ENCODE data around the gene RNASE8.

The RNASE8 gene

GRCh38 chr14:21053184-21054122, 4.2 kb upstream of the RNASE8 start:
- no peak for DNase-seq (ENCODE audit: low read depth in 2 of 2)

DNA sequence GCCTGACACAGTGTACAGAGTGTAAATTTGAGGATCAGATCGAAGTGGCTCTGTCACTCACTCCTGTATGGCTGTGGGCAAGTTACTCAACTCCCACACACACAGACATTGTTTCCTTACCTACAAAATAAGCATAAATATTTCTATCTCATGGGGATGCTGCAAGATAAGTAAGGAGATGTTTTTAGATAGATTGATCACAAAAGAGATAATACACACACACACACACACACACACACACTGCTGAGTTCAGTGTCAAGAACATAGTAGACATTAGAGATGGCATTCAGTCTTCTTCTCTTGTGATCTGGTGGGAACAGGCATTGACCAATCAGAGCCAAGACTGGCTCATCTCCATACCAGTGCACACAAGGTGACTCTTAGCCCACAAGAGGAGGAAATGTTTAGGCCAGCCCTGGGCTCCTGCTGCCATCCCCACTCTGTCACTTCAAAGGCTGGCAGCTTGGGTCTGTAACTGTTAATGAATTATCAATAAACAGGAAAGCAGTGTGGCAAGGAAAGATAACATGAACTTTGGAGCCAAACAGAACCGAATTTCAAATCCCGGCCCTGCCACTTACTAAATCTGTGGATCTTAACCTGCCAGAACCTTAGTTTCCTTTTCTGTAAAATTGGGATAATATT, 3.4 kb upstream of the RNASE8 start:
- no peak for DNase-seq (ENCODE audit: low read depth in 2 of 2)

- no peak for DNase-seq (ENCODE audit: low read depth in 2 of 2)
Observed at GRCh38 chr14:21054768-21055145, 2.9 kb upstream of the RNASE8 start.

DNA sequence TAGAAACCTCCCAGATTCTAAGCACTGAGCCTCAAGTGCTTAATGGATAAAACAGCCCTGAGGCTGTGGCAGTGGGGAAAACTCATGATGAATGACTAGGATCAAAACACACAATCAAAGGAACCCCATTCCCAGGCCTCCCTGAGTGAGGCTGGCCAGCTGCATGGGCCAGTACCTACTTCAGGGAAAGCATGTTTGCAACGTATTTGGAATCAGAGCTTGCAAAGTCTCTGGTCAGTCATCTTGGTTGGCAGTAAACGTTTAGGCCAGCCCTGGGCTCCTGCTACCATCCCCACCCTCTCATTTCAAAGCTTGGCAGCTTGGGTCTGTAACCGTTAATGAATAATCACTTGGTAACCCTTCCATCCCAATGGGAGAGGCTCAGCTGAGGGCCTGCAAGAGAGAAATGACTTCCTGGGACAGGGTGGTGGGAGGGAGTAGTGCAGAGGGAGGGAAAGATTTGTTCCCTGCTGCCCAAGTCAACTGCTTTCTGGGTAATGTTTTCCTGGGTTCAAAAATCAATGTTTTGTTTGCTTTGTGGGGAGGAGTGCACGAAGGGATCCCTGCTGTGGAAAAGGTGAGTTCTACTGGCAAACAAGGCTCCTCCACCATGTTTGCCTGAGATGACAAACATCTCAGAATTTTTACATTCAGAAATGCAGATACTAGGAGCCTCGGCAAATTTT, 2.0 kb upstream of the RNASE8 start:
- no peak for DNase-seq (ENCODE audit: low read depth in 2 of 2)

DNA sequence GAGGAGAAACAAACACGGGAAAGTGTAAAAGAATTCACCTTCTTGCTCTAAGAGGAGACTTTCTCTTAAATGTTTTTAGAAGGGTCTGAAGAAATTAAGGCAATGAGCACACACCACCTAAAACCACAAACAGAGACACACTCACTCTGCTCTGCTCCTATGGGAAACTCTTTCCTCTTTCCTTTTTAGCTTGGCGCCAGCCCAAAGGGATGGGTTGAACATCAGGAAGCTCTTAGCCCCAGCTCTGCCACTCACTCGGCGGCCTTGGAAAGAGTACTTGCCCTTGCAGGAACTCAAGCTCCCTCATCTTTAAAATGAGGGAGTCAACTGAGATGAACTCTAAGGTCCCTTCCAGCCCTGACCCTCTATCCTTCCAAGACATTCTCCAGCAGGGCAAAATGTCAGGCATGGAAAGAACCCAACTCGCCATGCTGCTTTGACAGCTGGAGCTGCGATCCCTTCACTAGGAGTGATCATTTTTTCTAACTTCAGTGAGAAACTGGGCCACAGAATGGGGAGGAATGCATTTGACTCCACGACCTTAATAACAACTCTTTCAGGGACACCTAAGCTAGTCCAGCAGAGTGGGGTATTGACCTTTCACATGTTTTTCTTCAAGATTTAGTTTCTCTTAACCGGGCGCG, 980 bp upstream of the RNASE8 start:
- no peak for DNase-seq (ENCODE audit: low read depth in 2 of 2)

DNA sequence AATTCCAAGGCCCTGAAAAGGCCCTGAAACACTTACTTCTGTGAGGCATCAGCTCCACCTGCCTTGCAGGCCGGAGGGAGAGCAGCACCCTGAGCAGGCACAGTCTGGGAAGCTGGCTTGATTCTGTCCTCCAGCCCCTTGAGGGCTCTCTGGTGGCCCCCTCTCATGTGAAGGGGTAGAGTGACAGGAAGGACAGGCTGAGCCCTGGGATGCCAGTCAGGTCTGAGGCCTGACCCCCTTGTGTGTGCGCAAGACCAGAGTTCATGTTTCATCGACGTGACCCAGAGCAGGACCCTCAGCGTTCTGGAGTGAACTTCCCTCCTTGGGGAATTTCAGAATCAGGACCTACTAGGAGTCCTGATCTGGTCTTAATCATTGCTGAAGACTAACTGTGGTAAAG, 1.3 kb downstream of the RNASE8 start:
- DNase-seq (ENCODE audit: low read depth in 2 of 2): no peak

GRCh38 chr14:21059842-21060613, 2.4 kb downstream of the RNASE8 start:
- DNase-seq (ENCODE audit: low read depth in 2 of 2): no peak

DNA sequence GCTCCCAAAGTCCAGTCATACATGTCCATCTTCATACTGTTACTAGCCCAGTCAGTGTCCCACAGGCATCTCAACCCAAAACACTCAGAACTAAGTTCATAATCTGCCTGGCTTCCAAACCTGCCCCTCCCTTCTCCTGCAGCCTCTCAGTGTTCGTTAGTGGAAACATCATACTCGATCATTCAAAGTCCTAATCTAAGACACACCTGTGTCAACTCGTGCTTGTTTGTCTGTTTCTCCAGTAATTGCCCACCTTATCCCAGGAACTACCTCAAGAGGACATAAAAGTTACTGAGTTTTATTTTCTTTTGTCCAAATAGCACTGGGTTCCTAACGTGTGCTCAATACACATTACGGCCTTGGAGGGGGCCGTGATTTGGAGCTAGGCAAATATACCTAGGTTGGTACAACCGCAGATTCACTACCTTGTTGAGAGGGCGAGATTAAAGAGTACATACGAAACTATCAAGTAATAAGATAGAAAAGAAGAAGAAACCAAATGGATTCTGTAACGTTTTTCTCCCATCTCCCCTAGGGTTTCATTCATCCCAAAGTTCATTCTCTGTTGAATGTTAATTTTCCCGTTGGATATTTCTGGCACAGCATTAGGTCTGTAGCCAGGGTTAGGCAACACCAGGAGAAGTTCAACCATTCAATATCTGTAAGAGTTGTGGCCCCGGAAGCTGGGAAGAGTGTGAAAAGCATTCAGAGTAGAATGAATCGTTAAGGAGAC, 3.2 kb downstream of the RNASE8 start:
- DNase-seq (ENCODE audit: low read depth in 2 of 2): no peak

GRCh38 chr14:21061347-21061668, 3.7 kb downstream of the RNASE8 start:
- no peak for DNase-seq (ENCODE audit: low read depth in 2 of 2)

GRCh38 chr14:21063479-21063878, 5.9 kb downstream of the RNASE8 start:
- DNase-seq (ENCODE audit: low read depth in 2 of 2): no peak

DNA sequence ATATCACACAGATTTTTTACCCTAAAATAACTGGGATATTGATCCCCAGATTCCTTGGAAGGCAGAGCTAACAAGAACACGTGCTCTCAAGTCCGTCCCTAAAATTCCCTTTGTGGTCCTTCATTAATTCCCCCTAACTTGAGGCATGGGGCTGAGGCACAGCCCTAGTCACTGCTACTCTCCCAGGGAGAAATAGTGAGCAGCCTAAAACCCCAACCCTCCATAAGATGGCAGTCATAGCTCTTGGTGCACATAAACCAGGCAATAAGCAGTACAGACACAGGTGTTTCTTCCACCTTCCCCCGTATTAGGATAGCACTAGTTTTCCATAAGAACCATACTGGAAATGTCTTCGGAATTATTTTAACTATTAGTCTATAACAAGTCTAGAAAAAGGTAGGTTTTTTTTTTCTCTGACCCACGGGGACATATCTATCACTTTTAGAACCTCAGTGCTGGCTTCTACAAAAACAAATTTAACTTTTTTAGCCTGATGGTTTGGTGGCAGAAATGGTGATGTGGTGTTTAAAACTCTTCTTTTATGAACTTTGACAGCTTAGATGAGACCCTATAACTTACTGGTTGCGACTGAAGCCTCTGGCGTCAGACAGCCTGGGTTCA, 9.4 kb downstream of the RNASE8 start:
- DNase-seq (ENCODE audit: low read depth in 2 of 2): no peak

GRCh38 chr14:21068521-21069387, 11.1 kb downstream of the RNASE8 start:
- DNase-seq (ENCODE audit: low read depth in 2 of 2): peak in 1 of 2 donors; percentile 31

GRCh38 chr14:21069388-21070082, 11.9 kb downstream of the RNASE8 start:
- no peak for DNase-seq (ENCODE audit: low read depth in 2 of 2)

GRCh38 chr14:21070083-21070609, 12.5 kb downstream of the RNASE8 start, which contains the start of gene ARHGEF40:
TSS of gene ARHGEF40 (plus strand) at chr14:21070304. CDS start at chr14:21070397, 93 bp downstream.
- DNase-seq (ENCODE audit: low read depth in 2 of 2): no peak

DNA sequence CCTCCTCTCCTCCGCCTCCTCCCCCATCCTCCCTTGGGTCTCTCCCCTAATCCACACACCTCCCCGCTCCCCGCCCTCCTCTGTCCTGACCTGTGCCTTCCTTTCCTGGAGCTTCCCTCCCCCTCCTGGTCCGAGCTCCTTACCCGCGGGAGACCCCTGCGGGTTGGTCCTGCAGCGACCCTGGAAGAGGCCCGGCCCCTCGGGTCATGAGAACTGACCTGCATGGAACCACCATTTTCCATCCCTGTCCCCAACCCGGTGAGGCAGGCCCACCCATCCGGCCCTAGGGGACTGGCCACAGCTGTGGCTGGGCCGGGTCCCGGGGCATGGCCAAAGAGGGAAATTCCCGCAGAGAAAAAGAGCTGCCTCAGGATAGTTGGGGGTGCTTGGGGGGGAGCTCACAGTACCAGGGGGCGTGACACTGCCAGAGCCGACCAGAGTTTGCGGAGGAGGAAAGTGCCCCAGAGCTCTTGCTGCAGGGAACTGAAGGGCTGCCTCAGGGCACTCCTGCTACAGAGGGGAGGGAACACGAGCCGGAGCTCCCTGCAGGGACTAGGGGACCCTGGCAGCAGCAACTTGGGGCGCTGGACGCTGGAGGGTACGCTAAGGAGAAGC, 13.1 kb downstream of the RNASE8 start:
- no peak for DNase-seq (ENCODE audit: low read depth in 2 of 2)

DNA sequence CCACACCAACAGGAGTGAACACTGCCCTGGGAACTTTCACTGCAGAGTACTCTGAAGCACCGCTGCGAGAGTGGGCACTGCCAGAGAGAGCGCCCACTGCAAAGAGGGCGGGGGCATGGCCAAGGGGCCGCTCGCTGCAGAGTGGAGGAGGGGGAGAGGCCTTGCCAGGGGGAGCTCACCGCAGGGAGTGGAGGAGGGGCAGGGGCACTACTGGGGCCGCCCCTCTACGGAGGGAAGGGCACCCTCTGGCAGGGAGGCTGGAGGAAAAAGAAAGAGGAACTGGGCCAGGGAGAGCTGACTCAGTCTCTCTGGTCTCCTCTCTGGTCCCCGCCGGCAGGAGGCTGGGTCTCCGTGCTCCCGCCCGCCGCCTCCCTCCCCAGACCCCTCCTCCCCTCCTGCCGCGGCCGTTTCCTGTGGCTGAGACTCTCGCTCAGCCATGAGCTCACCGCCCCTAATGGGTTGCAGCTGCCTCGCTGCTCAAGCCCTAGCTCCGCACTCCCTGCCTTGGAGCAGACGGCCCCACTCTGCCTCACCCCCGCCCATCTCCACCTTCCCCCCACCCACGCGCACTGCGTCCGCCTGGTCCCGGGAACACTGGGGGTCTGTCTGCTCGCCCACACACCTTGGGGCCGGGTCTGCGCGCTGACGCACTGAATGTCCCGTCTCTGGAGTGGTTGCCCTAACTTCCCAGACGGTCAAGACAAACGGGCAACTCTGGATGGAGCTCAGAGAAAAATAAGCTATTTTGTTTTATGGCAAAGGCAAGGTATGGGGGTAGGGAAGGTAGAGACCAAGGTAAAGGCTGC, 13.8 kb downstream of the RNASE8 start:
- DNase-seq (ENCODE audit: low read depth in 2 of 2): no peak

DNA sequence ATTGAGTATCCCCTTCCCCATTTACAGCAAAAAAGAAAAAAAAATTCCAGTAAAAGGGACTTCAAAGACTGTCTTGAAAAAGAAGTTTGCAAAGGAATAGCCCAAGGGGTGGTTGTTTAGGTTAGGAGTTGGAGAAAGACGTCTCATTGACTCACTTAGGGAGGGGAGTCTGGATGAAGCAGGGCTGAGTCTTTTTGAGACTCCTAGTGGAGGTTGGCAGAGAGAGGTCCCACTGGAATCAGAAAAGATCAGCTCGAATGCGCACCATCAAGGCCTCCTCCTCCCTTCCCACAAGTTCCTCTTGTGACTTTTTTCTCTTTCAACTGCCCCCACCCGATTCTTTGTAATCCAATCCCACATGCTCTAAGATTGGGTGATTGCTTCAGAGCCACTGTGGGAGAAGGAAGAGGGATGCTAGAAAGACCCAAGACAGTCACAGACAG, 14.4 kb downstream of the RNASE8 start:
- no peak for DNase-seq (ENCODE audit: low read depth in 2 of 2)

Data from activated CD8-positive, alpha-beta memory T cell treated with anti-CD3 and anti-CD28 coated beads for 4 hours (primary cell).